ENCODE measurements around the gene F10.

DNA sequence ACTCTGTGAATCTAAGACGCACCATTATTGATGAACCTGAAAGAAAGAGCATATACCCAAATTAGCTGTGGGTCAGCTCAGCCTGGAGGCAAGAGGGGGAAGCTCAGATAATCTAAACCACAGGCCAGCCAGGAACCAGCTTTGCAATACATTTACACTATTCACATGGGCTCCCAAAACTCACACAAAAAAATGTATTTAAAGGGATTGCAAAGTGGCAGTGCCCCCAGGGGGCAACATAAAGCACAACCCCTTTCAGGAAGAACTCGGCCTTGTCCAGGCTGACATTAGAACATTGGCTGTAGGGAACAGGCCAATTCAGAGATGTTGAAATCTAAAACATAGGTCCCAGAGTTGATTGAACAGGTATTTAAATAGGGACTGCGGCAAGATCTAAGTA lies 32.6 kb downstream of the F10 start:
- no peak for TF ChIP-seq POLR2A (IDR thresholded peaks at IDR 0.05)
- TF ChIP-seq, protein P1, sequence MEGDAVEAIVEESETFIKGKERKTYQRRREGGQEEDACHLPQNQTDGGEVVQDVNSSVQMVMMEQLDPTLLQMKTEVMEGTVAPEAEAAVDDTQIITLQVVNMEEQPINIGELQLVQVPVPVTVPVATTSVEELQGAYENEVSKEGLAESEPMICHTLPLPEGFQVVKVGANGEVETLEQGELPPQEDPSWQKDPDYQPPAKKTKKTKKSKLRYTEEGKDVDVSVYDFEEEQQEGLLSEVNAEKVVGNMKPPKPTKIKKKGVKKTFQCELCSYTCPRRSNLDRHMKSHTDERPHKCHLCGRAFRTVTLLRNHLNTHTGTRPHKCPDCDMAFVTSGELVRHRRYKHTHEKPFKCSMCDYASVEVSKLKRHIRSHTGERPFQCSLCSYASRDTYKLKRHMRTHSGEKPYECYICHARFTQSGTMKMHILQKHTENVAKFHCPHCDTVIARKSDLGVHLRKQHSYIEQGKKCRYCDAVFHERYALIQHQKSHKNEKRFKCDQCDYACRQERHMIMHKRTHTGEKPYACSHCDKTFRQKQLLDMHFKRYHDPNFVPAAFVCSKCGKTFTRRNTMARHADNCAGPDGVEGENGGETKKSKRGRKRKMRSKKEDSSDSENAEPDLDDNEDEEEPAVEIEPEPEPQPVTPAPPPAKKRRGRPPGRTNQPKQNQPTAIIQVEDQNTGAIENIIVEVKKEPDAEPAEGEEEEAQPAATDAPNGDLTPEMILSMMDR (IDR thresholded peaks at IDR 0.05 in 8 of 11, conservative IDR thresholded peaks at IDR 0.05 in 3 of 11) = no peak
